SK-N-SH (cell line): Measurements from ENCODE around the gene OCIAD1. TPM values are rescaled to one million over a fixed set of nuclear protein-coding genes. Genes with fewer than 3 reads are reported as not detected.

ENCODE experiments used
- CTCF ChIA-PET: fragments of 300-600, 350-600 bp; formaldehyde crosslinking; extraction: SDS; loops from one replicate; lab custom pipeline; 2021; lab: Yijun Ruan, JAX
- POLR2A ChIA-PET: fragments of 350-600 bp; sonication (Branson Sonifier 250); formaldehyde crosslinking; extraction: SDS; loops from one replicate; lab custom pipeline; 2020; ENCODE audit warnings: antibody characterized with exemption, inconsistent platforms; lab: Yijun Ruan, JAX
- DNase-seq: peaks from one replicate; pipeline ENCODE4 v3.0.0; 2012
- H2AFZ ChIP-seq: fragments of 200-600 bp; sonication (generic); 2 replicates; pipeline ENCODE4 v1.8.1; 2016; ENCODE audit warnings: antibody characterized with exemption, mild to moderate bottlenecking, low read depth
- H3F3A ChIP-seq: fragments of 200-600 bp; sonication (generic); replicated peaks from 2 replicates; pipeline ENCODE3; 2016; ENCODE audit warnings: antibody characterized with exemption, mild to moderate bottlenecking; ENCODE audit not compliant: insufficient read depth
- H3K27ac ChIP-seq, 2 experiments: fragments of 200-500 bp in 1 of 2; fragments of 200-600 bp in 1 of 2; sonication (Bioruptor generic) in 1 of 2; sonication (generic), shearing (Covaris generic) in 1 of 2; 2 replicates each; pipeline versions ENCODE4 v1.5.1 to v1.6.1; 2014 to 2016; ENCODE audit warnings: low read depth in 2 of 2, inconsistent platforms in 1 of 2, low read length in 1 of 2, mild to moderate bottlenecking in 1 of 2, mixed read lengths in 1 of 2
- H3K27me3 ChIP-seq: fragments of 200-600 bp; sonication (generic), shearing (Covaris generic); 2 replicates; pipeline ENCODE4 v1.6.1; 2016; ENCODE audit warnings: mixed run types; ENCODE audit not compliant: insufficient read depth
- H3K36me3 ChIP-seq, 2 experiments: fragments of 200-500 bp in 1 of 2; fragments of 200-600 bp in 1 of 2; sonication (Bioruptor generic) in 1 of 2; sonication (generic) in 1 of 2; replicated peaks in 1 of 2; 2 replicates each; pipeline versions ENCODE3 to v1.5.1; 2014 to 2016; ENCODE audit warnings: low read length in 1 of 2, mild to moderate bottlenecking in 1 of 2; ENCODE audit not compliant: insufficient read depth in 2 of 2, control insufficient read depth in 1 of 2
- H3K4me1 ChIP-seq, 2 experiments: fragments of 200-500 bp in 1 of 2; fragments of 200-600 bp in 1 of 2; sonication (Bioruptor generic) in 1 of 2; sonication (generic), shearing (Covaris generic) in 1 of 2; 2 replicates each; pipeline versions ENCODE4 v1.5.1 to v1.6.1; 2014 to 2016; ENCODE audit warnings: low read depth in 1 of 2, low read length in 1 of 2, mixed run types in 1 of 2; ENCODE audit not compliant: insufficient read depth in 2 of 2, control insufficient read depth in 1 of 2
- H3K4me2 ChIP-seq: fragments of 200-600 bp; sonication (generic), shearing (Covaris generic); 2 replicates; pipeline ENCODE4 v1.6.1; 2017; ENCODE audit warnings: mixed run types
- H3K4me3 ChIP-seq, 2 experiments: fragments of 200-500 bp in 1 of 2; fragments of 200-600 bp in 1 of 2; sonication (Bioruptor generic) in 1 of 2; sonication (generic), shearing (Covaris generic) in 1 of 2; 2 replicates each; pipeline versions ENCODE4 v1.5.1 to v1.8.1; 2014 to 2016; ENCODE audit warnings: low read depth in 2 of 2, inconsistent platforms in 1 of 2, low read length in 1 of 2, mild to moderate bottlenecking in 1 of 2, mixed read lengths in 1 of 2, moderate library complexity in 1 of 2
- H3K79me2 ChIP-seq: fragments of 200-600 bp; sonication (generic); 2 replicates; pipeline ENCODE4 v1.8.1; 2017; ENCODE audit warnings: mild to moderate bottlenecking; ENCODE audit not compliant: insufficient read depth
- H3K9ac ChIP-seq: fragments of 200-600 bp; sonication (generic); 2 replicates; pipeline ENCODE4 v1.6.1; 2017; ENCODE audit warnings: mixed run types
- H3K9me2 ChIP-seq: fragments of 200-600 bp; sonication (generic); 2 replicates; pipeline ENCODE4 v1.6.1; 2017; ENCODE audit warnings: mixed run types
- H3K9me3 ChIP-seq: fragments of 200-600 bp; sonication (generic); 2 replicates; pipeline ENCODE4 v1.6.1; 2017; ENCODE audit warnings: mixed run types, mild to moderate bottlenecking, moderate library complexity
- H4K20me1 ChIP-seq: fragments of 200-600 bp; sonication (generic); 2 replicates; pipeline ENCODE4 v1.6.1; 2017; ENCODE audit warnings: mild to moderate bottlenecking, mixed run types; ENCODE audit not compliant: insufficient read depth
- CHD2 ChIP-seq: fragments of 150-350 bp; IDR thresholded peaks from 2 replicates; pipeline ENCODE4 v1.6.1; 2018; ENCODE audit warnings: low read length; ENCODE audit not compliant: partially characterized antibody
- ELF1 ChIP-seq: IDR thresholded peaks from 2 replicates; pipeline ENCODE4 v1.4.0; 2012
- EP300 ChIP-seq, 2 experiments: IDR thresholded peaks; 2 replicates each; pipeline versions ENCODE4 v1.4.0 to v1.6.1; 2012; ENCODE audit warnings: borderline replicate concordance in 1 of 2, low read depth in 1 of 2, low read length in 1 of 2
- EZH2phosphoT487 ChIP-seq: fragments of 200-600 bp; sonication (generic); IDR thresholded peaks from 2 replicates; pipeline ENCODE4 v1.6.1; 2017; ENCODE audit warnings: low read depth, mixed run types, mild to moderate bottlenecking, antibody characterized with exemption, moderate library complexity, borderline replicate concordance
- FOSL2 ChIP-seq: IDR thresholded peaks from 2 replicates; pipeline ENCODE4 v1.4.0; 2012; ENCODE audit warnings: low read depth, mild to moderate bottlenecking, moderate library complexity, borderline replicate concordance
- FOXM1 ChIP-seq: IDR thresholded peaks from 2 replicates; pipeline ENCODE4 v1.4.0; 2012; ENCODE audit warnings: low read depth, mild to moderate bottlenecking
- GABPA ChIP-seq: IDR thresholded peaks from 2 replicates; pipeline ENCODE4 v1.4.0; 2012; ENCODE audit warnings: low read depth, mild to moderate bottlenecking
- GATA2 ChIP-seq: sonication (generic); formaldehyde crosslinking; IDR thresholded peaks from 2 replicates; pipeline ENCODE4 v1.5.0; 2020; ENCODE audit warnings: mild to moderate bottlenecking, missing genetic modification reagents
- JUND ChIP-seq: IDR thresholded peaks from 2 replicates; pipeline ENCODE4 v1.4.0; 2012
- MEF2A ChIP-seq: IDR thresholded peaks from 2 replicates; pipeline ENCODE4 v1.4.0; 2012; ENCODE audit warnings: low read depth, borderline replicate concordance
- NFIC ChIP-seq: IDR thresholded peaks from 2 replicates; pipeline ENCODE4 v1.4.0; 2012; ENCODE audit warnings: borderline replicate concordance
- NRF1 ChIP-seq: IDR thresholded peaks from 2 replicates; pipeline ENCODE4 v1.6.1; 2012; ENCODE audit warnings: low read depth, mild to moderate bottlenecking, low read length
- POLR2AphosphoS5 ChIP-seq: IDR thresholded peaks from 2 replicates; pipeline ENCODE4 v1.6.1; 2012; ENCODE audit warnings: low read depth, low read length
- RAD21 ChIP-seq: IDR thresholded peaks from 2 replicates; pipeline ENCODE4 v1.6.1; 2012; ENCODE audit warnings: mild to moderate bottlenecking, low read length
- RCOR1 ChIP-seq: fragments of 150-350 bp; IDR thresholded peaks from 2 replicates; pipeline ENCODE4 v1.6.1; 2017; ENCODE audit warnings: antibody characterized with exemption, low read length
- RXRA ChIP-seq: IDR thresholded peaks from 2 replicates; pipeline ENCODE4 v1.4.0; 2012; ENCODE audit warnings: low read depth, mild to moderate bottlenecking, borderline replicate concordance
- SIN3A ChIP-seq: IDR thresholded peaks from 2 replicates; pipeline ENCODE4 v1.6.1; 2012; ENCODE audit warnings: low read depth, mild to moderate bottlenecking, low read length, moderate library complexity, borderline replicate concordance
- SMC3 ChIP-seq: IDR thresholded peaks from 2 replicates; pipeline ENCODE4 v1.6.1; 2012; ENCODE audit warnings: low read depth, low read length, improper control_type of control experiment
- TAF1 ChIP-seq: IDR thresholded peaks from 2 replicates; pipeline ENCODE4 v1.6.1; 2012; ENCODE audit warnings: low read depth, mild to moderate bottlenecking, low read length, moderate library complexity, borderline replicate concordance
- TCF12 ChIP-seq: IDR thresholded peaks from 2 replicates; pipeline ENCODE4 v1.4.0; 2012
- TEAD4 ChIP-seq: IDR thresholded peaks from 2 replicates; pipeline ENCODE4 v1.4.0; 2012; ENCODE audit warnings: mild to moderate bottlenecking, borderline replicate concordance; ENCODE audit not compliant: insufficient read depth
- YY1 ChIP-seq: IDR thresholded peaks from 2 replicates; pipeline ENCODE4 v1.4.0; 2012; ENCODE audit warnings: low read depth, mild to moderate bottlenecking
- WGBS: methylation state at CpG from one replicate; pipeline ENCODE4 v1.1.6; 2017; ENCODE audit warnings: low lambda C conversion rate; 5-methylcytosine and 5-hydroxymethylcytosine counted together
- polyA plus RNA-seq, 3 experiments: library from polyadenylated mRNA; depleted of rRNA; stranded (reverse); fragments of >200 nt; gene quantifications; 2 replicates each; pipeline ENCODE4 v1.2.3, GENCODE V29; 2012
- TF ChIP-seq, protein P1 (sequence below): IDR thresholded peaks from 2 replicates; pipeline ENCODE4 v1.4.0; 2012; ENCODE audit warnings: low read depth, borderline replicate concordance
- TF ChIP-seq, protein P2 (sequence below): IDR thresholded peaks from 2 replicates; pipeline ENCODE4; 2012
- TF ChIP-seq, protein P3 (sequence below): IDR thresholded peaks from 2 replicates; pipeline ENCODE4 v1.4.0; 2012; ENCODE audit warnings: low read depth, borderline replicate concordance
- TF ChIP-seq, protein P4 (sequence below): fragments of 150-350 bp; IDR thresholded peaks from 2 replicates; pipeline ENCODE4 v1.6.1; 2016; ENCODE audit warnings: mild to moderate bottlenecking, low read depth, low read length
- TF ChIP-seq, protein P5 (sequence below): fragments of 150-350 bp; IDR thresholded peaks from 2 replicates; pipeline ENCODE4 v1.6.1; 2017; ENCODE audit warnings: antibody characterized with exemption, low read length, low read depth, borderline replicate concordance

OCIAD1 gene
- polyA plus RNA-seq, 1 of the 3 experiments (the other 2 are of a cell fraction), result 113 TPM

DNA sequence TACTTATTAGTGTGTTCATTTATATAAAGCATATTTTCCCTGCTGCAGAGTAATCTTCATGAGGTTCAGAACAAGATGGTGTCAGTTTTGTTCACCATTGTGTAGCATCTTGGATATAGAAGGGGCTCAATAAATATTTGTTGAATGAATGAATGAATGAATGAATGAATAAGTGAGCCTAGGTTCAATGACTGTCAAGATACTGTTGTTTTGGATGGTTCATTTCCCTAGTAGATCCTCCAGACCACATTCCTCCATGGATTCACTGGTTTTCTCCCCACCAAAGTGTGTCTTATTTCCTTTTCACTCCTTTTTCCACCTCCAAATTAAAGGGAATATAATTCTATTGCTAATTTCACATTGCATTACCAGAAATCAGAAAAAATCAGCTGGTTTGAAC, 77.8 kb downstream of the OCIAD1 start:
- CTCF ChIA-PET, result no interaction called here
- POLR2A ChIA-PET, result no interaction called here

DNA sequence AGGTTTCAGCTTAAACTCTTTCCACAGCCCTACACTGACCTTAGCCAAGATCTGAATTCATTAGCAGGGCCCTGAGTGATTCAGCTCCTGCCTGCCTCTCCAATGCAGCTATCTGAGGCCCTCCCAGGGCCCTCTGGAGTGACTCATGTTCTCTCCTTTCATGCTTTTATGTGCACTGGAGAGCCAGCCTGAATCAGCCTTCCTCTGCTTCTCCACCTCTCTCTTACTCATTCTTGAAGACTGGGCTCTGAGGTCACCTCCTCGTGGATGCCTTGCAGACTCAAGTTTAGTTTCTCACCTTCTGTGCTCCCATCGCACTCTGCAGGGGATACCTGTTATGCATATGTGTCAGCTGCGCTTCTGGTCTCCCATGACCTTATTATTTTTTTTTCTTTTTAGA, 78.8 kb downstream of the OCIAD1 start:
- no peaks in the 10 kb centered on the region for H3K9me2 ChIP-seq
- H3F3A ChIP-seq, result peaks cover 47% of the 10 kb centered on the region
- H3K4me2 ChIP-seq, result peak overlapping the region; percentile 67
- H4K20me1 ChIP-seq, result no peaks in the 10 kb centered on the region
- no peaks in the 10 kb centered on the region for H3K27me3 ChIP-seq
- H3K36me3 ChIP-seq, result no peaks in the 10 kb centered on the region
- POLR2A ChIA-PET, result no interaction called here
- no peaks in the 10 kb centered on the region for H3K9me3 ChIP-seq
- H2AFZ ChIP-seq, result peak overlapping the region; percentile 45; the same call in 1 of the 2 replicates
- H3K4me3 ChIP-seq, result no peak overlapping the region
- peak overlapping the region; percentile 21; the same call in 1 of the 2 replicates for H3K9ac ChIP-seq
- CTCF ChIA-PET, result interaction anchor here (1.4 kb wide), 1 partner anchor 53 kb away, joined by 3 read pairs; no protein-coding TSS in a partner anchor
- WGBS, result 10% methylated on average over 3 of the region's 3 CpGs
- H3K79me2 ChIP-seq, result peaks cover 18% of the 10 kb centered on the region
- peak overlapping the region; percentile 50 to 88; a peak in 3 of 4 replicates for H3K27ac ChIP-seq
- peaks cover 16 to 25% of the 10 kb centered on the region in 2 experiments for H3K4me1 ChIP-seq
- peak; percentile 17 for DNase-seq
- TF ChIP-seq ELF1 (no peak), SMC3 (no peak), NFIC (peak; percentile 83), NRF1 (no peak), POLR2AphosphoS5 (peak; percentile 41; the same call in 1 of the 2 replicates), FOXM1 (no peak), MEF2A (no peak), RCOR1 (no peak), TEAD4 (peak; percentile 54; the same call in 1 of the 2 replicates), RXRA (peak; percentile 75), RAD21 (no peak), JUND (peak; percentile 96), EZH2phosphoT487 (no peak), CHD2 (no peak)
- TF ChIP-seq, protein P1, sequence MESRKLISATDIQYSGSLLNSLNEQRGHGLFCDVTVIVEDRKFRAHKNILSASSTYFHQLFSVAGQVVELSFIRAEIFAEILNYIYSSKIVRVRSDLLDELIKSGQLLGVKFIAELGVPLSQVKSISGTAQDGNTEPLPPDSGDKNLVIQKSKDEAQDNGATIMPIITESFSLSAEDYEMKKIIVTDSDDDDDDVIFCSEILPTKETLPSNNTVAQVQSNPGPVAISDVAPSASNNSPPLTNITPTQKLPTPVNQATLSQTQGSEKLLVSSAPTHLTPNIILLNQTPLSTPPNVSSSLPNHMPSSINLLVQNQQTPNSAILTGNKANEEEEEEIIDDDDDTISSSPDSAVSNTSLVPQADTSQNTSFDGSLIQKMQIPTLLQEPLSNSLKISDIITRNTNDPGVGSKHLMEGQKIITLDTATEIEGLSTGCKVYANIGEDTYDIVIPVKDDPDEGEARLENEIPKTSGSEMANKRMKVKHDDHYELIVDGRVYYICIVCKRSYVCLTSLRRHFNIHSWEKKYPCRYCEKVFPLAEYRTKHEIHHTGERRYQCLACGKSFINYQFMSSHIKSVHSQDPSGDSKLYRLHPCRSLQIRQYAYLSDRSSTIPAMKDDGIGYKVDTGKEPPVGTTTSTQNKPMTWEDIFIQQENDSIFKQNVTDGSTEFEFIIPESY, result 0 out of 2 replicates have a peak, but pooled peaks have one; percentile 53
- TF ChIP-seq, protein P2, sequence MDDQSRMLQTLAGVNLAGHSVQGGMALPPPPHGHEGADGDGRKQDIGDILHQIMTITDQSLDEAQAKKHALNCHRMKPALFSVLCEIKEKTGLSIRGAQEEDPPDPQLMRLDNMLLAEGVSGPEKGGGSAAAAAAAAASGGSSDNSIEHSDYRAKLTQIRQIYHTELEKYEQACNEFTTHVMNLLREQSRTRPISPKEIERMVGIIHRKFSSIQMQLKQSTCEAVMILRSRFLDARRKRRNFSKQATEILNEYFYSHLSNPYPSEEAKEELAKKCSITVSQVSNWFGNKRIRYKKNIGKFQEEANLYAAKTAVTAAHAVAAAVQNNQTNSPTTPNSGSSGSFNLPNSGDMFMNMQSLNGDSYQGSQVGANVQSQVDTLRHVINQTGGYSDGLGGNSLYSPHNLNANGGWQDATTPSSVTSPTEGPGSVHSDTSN, result peak; percentile 73
- TF ChIP-seq, protein P3, sequence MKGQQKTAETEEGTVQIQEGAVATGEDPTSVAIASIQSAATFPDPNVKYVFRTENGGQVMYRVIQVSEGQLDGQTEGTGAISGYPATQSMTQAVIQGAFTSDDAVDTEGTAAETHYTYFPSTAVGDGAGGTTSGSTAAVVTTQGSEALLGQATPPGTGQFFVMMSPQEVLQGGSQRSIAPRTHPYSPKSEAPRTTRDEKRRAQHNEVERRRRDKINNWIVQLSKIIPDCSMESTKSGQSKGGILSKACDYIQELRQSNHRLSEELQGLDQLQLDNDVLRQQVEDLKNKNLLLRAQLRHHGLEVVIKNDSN, result no peak
- TF ChIP-seq, protein P4, sequence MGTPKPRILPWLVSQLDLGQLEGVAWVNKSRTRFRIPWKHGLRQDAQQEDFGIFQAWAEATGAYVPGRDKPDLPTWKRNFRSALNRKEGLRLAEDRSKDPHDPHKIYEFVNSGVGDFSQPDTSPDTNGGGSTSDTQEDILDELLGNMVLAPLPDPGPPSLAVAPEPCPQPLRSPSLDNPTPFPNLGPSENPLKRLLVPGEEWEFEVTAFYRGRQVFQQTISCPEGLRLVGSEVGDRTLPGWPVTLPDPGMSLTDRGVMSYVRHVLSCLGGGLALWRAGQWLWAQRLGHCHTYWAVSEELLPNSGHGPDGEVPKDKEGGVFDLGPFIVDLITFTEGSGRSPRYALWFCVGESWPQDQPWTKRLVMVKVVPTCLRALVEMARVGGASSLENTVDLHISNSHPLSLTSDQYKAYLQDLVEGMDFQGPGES, result no peak

More for the DNA sequence above, 77.8 kb downstream of the OCIAD1 start:
- Histone ChIP-seq H3K4me2 (peak overlapping the region; percentile 67), H2AFZ (no peak overlapping the region), H3K9me2 (no peaks in the 10 kb centered on the region), H3K27me3 (no peaks in the 10 kb centered on the region), H3K4me1 (peaks cover 17 to 27% of the 10 kb centered on the region in 2 experiments), H3K79me2 (peaks cover 26% of the 10 kb centered on the region), H3K9ac (no peak overlapping the region), H3K4me3 (no peak overlapping the region), H4K20me1 (no peaks in the 10 kb centered on the region), H3K36me3 (peaks cover 2 to 8% of the 10 kb centered on the region in 2 experiments), H3K27ac (peak overlapping the region in 1 of 2 experiments; percentile 88; a peak in 2 of 4 replicates), H3K9me3 (no peaks in the 10 kb centered on the region), H3F3A (peaks cover 41% of the 10 kb centered on the region)
- no peak for DNase-seq
- TF ChIP-seq RCOR1 (no peak), GABPA (no peak), EP300 (IDR thresholded peaks at IDR 0.05; ENCODE audit: borderline replicate concordance in 1 of 2, low read depth in 1 of 2, low read length in 1 of 2) (no peak), SIN3A (no peak), YY1 (no peak), TAF1 (no peak), GATA2 (no peak), FOXM1 (no peak), TCF12 (no peak), FOSL2 (no peak), ELF1 (no peak), NRF1 (no peak)
- TF ChIP-seq, protein P5, sequence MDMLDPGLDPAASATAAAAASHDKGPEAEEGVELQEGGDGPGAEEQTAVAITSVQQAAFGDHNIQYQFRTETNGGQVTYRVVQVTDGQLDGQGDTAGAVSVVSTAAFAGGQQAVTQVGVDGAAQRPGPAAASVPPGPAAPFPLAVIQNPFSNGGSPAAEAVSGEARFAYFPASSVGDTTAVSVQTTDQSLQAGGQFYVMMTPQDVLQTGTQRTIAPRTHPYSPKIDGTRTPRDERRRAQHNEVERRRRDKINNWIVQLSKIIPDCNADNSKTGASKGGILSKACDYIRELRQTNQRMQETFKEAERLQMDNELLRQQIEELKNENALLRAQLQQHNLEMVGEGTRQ, result no peak
